GM19397 (cell line): ENCODE results near the gene SPNS2.

Experiments
- ATAC-seq: cut with Tn5 transposase; IDR thresholded peaks from one replicate; pipeline ENCODE4 v1.9.1; 2021; ENCODE audit warnings: mild to moderate bottlenecking, moderate library complexity; ENCODE audit not compliant: unreplicated experiment

SPNS2 gene

DNA sequence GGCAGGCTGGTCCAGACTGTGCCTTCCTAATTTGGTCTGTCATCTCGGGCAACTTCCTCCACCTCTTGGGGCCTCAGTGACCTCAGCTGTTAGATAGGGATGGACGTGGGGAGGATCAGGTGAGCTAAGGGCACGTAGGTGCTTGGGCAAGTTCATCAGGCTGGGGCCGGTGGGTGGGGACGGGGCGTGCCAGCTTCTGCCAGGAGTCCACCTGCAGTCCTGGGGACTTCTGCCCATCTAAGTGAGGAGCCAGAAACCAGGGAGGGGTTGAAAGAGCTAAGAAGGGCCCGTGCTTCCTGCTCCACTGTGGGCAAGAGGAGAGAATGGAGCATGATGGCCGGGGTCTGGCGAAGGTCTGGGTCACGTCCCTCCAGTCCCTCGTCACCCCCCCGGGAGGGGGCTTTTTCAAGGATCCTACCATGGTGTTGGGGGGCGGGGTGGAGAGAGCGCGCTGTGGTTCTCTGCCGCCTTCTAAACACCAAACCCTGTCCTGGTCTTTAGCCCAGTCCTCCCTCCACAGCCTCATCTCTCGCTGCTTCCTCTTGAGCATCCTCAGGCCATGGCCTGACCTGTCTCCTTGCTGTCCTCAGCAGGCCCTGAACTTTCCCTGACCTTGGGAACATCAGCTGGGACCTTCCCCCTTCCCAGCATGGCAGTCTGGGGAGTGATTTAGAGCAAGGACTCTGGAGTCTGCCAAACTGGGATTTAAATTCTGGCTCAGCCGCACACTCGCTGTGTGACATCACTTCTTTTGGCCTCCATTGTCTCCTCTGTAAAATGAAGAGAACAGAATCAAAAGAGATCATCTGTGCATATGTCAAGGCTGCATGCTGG, 21.6 kb downstream of the SPNS2 start:
- ATAC-seq, result no peak

DNA sequence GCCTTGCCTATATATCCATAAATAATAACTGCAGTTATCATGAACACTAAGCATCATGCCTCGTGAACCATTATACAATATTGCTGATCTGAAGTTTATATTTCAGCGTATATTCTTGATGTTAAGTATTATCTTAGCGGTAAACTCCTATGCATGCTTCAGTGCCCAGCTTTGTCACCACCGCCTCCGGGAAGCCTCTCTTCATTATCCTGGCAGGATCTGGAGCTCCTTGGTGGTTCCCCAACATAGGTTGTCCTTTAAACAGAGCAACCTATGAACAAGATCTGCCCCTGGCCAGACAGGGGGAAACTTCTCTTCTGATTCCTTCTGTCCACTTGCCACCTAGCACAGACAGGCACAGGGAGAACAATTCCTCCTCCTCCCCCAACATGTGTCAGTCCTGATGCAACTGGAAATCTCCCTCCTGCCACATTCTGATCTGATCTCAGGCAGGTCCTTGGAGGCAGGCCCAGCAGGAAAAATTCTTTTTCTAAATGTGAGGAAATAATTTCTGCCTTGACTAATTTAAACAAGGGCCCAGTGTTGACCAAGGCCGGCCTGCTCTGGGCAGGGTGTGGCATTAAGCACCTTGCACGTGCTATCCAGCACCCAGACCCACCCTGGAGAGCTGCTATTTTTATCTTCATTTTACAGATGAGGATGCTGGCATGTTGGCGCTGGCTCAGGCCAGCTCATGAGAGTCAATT, 22.4 kb downstream of the SPNS2 start:
- no peak for ATAC-seq

DNA sequence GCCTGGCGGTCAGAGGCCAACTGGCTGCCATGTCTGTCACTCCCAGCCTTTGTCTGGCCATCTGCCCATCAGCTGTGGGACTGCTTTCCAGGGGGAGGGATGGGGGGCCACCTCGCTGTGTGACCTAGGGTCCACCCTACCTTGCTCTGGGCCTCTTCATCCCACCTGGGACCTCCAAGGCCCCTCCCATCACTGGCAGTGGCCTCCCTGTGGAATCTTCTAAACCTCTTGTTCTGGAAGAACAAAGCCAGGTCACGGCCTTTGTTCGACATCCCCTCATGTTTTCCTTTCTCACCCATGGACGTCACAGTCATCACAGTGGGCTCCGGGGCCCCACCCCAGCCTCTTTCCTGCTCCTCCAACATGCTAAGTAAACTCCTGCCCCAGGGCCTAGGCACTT, 24.0 kb downstream of the SPNS2 start:
- no peak for ATAC-seq

DNA sequence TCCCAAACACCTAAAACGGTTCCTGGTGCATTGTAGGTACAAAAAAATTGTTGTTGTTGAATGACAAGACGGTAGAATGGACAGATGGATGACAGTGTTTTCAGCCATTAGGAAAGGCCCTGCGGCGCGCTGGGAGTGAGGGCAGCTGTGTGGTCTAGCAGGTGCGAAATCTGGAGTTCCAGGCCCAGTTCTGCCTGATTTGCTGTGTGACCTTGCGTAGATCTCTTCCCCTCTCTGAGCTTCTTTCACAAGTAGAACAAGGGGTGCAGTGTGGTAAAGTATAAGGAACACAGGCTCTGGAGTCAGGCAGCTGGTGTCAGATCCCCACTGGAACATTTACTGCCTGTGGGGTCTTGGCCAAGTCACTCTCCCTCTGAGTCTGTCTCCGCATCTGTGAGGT, 25.3 kb downstream of the SPNS2 start:
- no peak for ATAC-seq

DNA sequence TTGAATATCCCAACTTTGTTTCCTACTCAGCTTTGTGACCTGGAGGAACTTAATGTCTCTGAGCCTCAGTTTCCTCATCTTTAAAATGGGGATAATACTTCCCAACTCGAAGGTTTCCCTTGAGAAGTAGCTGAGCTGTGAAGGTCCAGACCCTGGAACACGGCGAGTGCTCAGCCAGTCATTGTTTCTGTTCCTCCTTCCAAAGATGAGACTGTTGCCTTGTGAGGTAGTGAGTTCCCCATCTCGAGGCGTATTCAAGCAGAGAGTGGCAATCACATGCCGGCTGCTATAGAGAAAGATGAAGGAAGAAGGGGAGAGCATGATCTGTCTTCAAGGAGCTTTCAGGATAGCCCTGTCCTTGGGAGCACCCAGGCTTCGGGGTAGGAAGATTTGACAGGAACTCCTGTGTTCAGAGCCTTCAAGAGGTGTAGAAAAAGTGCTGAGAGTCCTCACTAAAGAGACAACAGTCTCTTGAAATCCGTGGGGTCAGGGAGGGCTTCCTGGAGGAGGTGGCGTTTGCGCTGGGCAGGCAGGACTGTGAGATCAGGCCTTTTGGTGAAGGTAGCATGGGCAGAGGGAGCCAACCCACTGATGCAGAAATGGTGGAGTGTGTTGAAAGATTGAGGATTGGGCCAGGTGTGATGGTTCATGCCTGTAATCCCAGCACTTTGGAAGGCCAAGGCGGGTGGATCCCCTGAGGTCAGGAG, 27.2 kb downstream of the SPNS2 start:
- ATAC-seq, result no peak

DNA sequence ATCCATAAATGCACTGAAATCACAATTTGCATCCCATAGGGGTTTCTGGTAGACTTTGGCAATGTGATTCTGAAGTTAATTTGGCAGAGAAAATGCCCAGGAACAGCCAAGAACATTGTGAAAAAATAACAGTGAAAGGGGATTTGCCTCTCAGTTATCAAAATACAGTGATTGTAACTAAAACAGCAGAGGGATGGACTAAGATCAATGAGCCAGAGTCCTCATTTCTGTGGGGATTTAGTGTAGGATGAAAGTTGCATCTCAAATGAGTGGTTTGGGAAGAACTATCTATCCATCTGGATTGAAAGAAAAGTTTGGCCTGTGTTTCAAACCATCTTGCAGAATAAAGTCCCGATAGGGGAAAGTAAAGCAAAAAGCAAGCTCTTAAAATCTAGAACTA, 28.5 kb downstream of the SPNS2 start:
- no peak for ATAC-seq

DNA sequence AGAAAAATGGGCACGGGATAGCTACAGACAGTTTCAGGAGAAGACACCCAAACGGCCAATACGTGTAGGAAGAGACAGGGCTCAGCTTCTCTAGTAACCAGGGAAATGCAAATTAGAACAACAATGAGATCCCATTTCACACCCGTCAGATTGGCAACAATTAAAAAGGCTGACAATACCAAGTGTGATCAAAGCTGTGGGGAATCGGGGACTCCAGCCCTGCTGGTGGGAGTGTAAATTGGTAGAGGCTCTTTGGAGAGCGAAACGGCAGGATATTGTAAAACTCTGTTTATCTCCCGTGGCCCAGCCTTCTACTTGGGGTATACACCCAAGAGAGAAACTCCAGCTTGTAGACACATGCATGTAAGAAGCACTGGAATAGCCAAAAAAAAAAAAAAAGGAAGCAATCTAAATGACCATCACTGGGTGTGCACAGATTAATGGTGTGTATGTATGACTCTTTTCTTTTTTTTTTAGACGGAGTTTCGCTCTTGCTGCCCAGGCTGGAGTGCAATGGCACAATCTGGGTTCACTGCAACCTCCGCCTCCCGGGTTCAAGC, 29.0 kb downstream of the SPNS2 start:
- ATAC-seq, result no peak

DNA sequence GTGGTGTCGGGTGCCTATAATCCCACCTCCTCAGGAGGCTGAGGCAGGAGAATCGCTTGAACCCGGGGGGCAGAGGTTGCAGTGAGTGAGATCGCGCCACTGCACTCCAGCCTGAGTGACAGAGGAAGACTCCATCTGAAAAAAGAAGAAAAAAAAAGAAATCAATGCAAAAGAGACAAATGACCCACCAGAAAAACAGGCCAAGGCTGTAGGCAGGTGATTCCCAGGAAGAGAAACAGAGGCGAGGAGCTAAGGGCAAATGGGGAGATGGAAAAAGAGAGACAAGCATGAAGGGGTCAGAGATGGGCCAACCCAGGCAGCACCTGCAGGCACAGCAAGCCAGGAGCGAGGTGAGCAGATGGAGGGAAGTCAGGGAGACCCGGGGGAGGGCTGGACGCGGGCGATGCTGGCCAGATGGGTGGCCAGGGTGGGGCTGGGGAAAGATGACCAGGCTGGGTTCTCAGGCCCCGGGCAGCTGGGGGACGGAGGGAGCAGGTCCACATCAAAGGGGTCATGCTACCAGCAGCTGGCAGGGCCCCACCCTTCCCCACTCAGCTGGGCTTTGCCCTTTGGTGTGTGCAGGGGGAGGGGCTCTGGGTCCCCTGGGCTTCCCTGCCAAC, 31.0 kb downstream of the SPNS2 start:
- no peak for ATAC-seq

DNA sequence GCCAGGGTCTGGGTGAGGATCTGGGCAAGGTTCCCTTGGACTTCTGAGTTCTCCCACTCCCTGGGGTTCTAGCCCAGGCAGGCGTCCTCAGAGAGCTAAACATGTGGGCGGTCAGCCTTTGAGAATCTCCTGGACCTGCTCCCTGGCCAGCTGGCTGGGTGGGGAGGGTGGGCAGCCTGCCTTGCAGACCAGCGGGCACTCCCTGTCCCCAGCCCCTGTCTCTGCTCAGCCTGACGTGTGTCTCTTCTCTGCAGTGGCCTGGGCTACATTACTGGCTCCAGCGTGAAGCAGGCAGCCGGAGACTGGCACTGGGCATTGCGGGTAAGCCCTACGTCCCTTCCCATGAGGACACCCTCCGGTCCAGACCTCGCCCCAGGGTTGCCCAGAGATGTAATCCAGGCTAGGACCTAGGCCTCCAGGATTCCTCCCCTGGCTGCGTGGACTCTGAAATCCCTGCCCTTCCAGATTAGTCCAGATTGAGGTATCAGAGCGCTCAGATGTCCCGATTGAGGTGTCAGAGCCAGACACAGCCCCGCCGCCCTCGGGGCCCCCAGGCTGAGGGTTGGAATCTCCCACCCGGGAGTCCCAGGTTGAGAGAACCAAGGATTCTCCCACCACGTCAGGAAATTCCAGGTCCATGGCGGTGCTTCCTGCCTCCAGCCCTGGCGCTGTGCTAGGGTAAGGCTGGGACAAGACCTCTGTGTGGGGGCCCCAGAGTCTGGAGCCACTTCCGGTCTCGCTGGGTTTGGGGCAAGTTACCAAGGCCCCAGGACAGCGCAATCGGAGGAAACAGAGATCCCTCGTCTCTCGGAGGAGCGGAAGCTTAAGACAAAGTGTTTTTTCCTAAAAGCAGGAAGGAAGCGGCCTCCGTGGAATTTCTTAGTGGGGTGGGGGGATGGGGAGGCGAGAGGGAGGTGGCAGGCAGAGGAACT, 32.4 kb downstream of the SPNS2 start:
- no peak for ATAC-seq

DNA sequence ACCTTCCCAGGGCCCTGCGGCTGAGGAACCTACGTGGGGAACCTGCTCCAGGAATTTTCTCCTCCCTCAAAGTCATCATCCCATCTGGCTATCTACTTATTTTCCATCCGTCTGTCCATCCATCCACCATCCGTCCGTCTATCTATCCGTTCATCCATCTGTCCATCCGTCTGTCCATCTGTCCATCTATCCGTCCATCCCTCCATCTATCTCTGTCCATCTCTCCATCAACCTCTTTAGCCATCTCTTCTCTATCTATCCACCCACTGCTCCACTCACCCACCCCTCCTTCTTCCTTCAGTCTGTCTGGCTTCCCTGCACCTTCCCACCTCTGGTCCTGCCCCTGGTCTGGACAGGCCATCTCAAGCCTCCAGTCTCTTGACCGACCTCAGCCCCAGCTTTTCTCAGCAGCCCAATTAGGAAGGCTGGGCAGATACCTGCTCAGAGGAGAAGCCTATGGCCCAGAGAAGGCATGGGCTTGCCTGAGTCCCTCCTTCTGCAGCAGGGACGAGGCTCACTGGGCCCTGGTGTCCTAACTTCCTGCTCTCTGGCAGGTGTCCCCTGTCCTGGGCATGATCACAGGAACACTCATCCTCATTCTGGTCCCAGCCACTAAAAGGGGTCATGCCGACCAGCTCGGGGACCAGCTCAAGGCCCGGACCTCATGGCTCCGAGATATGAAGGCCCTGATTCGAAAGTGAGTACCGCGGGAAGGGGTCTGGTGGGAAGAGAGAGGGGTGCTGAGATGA, 33.5 kb downstream of the SPNS2 start:
- no peak for ATAC-seq

DNA sequence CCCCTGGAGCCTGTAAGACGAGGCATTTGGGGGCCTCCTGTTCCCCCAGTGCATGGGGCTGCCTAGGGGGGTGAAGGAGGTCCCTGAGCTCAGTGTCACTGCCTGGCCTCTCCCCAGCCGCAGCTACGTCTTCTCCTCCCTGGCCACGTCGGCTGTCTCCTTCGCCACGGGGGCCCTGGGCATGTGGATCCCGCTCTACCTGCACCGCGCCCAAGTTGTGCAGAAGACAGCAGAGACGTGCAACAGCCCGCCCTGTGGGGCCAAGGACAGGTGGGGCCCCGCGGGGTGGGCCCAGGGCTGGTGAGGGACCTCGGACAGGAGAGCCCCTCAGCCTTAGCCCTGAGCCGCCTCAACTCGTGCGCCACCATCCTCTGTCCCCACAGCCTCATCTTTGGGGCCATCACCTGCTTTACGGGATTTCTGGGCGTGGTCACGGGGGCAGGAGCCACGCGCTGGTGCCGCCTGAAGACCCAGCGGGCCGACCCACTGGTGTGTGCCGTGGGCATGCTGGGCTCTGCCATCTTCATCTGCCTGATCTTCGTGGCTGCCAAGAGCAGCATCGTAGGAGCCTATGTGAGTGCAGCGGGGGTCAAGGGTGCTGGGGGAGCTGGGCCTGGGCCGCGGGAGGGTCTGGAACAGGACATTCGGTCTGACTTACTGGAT, 34.3 kb downstream of the SPNS2 start:
- no peak for ATAC-seq

DNA sequence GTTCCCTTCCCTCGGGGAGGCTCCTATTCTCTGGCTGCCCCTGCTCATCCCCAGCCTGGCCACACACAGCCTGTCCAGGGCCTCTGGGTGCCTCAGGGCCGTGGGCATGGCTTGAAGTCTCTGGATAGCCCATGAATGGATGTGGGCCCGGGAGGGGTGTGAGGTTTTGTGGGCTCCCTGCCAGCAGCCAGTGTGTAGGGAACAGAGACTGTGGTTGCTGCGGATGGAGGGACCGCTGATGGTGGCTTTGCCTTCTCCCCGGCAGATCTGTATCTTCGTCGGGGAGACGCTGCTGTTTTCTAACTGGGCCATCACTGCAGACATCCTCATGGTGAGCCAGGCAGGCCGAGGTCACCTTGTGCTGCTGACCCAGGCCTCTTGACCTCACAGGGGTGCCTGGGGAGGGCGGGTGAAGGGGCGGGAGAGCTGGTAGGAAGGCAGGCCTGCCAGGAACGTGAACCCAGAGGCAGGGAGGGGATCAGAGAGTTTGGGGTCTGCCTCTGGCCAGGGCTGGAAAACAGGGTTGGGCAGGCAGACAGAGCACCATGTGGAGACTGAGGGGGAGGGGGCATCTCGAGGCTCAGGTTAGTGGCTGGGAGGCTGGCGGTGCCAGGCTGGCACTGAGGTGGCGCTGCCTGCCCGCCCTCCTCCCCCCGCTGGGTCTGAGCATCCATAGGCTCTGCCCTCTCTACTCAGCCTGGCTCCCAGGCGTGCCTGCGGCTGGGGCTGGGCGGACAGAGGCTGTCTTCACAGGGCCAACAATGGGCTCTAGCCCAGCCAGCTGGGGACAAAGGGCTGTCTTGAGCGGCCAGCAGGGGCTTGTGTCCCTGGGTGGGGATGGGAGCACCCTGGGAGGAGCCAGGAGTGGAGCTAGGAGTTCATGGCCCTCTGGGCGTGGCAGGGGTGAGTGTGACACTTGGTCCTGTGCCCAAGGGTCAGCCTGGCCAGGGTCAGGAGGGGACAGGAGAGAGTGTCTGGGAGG, 35.1 kb downstream of the SPNS2 start:
- no peak for ATAC-seq

DNA sequence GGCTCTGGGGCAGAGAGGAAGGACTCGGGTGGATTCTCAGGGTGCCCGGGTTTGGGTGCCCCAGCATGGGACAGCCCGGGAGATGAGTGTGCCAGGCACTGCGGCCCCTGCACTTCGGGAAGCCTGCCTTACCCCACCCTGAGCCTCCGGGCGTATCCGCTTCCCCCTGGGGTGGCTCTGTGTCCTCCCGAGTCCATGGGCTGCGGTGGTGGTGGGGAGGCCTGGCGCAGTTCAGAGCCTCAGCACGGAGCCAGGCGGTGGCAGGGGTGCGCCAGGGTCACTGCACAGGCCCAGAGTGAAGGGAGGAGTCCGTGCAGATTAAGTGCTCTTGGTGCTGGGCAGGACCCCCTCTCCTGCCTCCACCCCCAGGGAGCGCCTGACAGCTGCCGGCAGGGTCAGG, 35.8 kb downstream of the SPNS2 start:
- ATAC-seq, result no peak

DNA sequence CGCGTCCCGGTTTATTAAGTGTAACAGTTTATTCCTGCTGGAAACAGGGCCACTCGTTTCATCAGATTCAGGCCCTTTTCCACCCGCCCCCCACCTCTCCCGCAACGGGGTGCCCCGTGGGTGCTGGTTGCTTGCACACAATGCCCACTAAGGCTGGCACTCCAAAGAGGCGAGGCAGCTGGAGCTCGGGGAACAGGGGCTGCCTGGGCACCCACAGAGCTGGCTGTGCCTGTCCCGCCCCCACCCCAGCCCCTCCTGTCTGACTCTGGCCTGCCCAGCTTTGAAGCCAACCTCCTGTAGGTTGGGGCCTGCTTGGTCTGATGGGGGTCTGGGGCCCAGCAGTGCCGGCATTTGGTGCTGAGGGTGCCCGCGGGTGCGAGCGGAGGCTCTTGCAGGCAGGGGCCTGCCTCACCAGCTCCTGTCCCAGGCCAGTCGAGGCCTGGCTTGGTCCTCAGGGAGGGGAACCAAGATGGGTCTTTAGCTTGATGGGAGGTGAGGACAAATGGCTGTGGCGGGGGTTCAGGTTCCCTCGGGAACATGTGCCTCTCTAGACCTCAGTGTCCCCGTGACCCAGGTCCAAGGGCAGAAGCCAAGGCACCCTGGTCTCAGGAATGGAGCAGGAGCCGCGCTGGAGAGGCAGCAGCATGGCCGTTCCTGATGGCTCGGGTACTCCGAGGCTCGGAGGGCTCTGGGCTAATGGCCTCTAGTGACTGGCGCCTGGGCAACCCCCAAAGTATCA, 36.4 kb downstream of the SPNS2 start:
- ATAC-seq, result no peak

DNA sequence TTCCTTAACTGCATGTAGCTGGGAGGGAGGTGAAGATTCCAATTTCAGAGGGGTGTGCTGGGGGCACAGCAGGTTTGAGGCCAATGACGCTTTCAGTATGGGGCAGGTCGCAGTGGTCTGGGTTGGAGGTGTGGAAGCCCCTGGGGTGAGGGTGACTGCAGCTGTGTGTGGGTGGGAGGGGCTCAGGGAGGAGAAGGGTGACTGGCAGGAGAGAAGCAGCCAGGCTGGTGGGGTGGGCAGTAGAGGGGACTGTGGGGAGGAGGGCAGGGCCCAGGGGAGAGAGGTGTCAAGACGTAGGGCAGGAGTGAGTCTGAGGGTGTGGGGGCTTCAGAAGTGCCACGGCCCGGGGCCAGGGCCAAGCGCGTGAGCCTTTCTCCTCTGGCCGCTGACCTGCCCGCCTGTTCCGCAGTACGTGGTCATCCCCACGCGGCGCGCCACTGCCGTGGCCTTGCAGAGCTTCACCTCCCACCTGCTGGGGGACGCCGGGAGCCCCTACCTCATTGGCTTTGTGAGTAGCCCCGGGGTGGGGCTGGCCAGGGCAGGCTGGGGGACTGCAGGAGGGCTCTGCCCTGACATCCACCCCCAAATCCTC, 37.1 kb downstream of the SPNS2 start:
- no peak for ATAC-seq

DNA sequence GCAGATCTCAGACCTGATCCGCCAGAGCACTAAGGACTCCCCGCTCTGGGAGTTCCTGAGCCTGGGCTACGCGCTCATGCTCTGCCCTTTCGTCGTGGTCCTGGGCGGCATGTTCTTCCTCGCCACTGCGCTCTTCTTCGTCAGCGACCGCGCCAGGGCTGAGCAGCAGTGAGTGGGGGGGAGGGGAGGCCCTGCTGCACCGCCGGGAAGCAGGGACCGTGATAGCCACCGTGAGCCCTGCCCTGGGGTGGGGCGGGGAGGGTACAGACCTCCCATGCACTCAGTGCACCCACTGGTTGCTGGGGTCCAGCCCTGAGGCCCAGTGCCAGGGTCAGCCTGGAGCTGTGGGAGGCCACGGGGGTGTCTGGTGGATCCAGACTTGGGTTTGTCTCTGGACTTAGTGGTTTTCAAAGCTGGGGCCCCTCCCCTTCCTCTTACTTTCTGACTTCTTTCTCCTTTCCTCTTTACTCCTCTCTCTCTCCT, 37.6 kb downstream of the SPNS2 start:
- ATAC-seq, result no peak
